GM12874 (cell line): ENCODE measurements around the gene FRAS1.

Source experiments
- TF ChIP-seq, protein P1 (sequence below): IDR thresholded peaks from 2 replicates; pipeline ENCODE4 v1.5.1; 2011; ENCODE audit warnings: low read depth, mild to moderate bottlenecking, control low read depth, low read length, moderate library complexity; ENCODE audit not compliant: insufficient read depth

The FRAS1 gene

DNA sequence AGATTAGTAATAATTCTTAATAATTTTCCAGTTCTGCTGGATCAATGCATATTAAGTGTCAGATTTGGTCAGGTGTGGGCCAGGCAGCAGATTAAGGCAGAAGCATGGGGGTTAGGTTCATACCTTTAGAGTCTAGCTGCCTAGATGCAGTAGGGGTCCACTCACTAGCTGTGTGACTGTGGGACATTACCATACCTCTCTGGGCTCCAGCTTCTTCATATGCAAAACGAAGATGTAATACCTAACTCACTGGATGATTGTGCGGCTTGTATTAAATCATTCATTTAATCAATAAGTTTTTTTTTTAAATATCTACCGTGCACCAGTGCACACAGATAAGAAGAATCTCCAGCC is 495.9 kb downstream of the FRAS1 start:
- TF ChIP-seq, protein P1, sequence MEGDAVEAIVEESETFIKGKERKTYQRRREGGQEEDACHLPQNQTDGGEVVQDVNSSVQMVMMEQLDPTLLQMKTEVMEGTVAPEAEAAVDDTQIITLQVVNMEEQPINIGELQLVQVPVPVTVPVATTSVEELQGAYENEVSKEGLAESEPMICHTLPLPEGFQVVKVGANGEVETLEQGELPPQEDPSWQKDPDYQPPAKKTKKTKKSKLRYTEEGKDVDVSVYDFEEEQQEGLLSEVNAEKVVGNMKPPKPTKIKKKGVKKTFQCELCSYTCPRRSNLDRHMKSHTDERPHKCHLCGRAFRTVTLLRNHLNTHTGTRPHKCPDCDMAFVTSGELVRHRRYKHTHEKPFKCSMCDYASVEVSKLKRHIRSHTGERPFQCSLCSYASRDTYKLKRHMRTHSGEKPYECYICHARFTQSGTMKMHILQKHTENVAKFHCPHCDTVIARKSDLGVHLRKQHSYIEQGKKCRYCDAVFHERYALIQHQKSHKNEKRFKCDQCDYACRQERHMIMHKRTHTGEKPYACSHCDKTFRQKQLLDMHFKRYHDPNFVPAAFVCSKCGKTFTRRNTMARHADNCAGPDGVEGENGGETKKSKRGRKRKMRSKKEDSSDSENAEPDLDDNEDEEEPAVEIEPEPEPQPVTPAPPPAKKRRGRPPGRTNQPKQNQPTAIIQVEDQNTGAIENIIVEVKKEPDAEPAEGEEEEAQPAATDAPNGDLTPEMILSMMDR = no peak

DNA sequence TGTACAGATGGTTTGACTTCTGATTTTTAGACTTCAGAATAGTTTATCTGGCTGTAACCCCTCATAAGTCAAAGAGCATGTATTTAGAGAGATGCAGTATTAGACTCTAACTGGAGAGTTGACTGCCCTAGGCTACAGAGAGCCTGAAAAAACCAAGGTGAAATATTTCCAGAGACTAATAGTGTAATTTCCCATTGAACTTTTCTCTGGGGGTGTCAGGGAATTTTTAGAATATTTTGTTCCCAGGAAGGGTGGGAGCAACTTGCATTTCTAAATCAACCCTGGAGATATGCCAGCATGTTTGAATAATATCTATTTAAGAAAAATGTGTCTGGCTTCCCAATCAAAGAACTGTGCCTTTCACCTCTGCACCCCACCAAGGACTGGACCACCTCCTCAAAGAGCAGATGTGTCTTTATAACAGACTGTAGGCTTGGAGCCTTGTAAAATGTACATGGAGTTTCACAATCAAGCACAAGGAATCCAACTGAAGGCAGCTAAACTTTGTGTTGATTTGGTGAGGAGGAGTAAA is 496.5 kb downstream of the FRAS1 start:
- TF ChIP-seq, protein P1 = no peak

DNA sequence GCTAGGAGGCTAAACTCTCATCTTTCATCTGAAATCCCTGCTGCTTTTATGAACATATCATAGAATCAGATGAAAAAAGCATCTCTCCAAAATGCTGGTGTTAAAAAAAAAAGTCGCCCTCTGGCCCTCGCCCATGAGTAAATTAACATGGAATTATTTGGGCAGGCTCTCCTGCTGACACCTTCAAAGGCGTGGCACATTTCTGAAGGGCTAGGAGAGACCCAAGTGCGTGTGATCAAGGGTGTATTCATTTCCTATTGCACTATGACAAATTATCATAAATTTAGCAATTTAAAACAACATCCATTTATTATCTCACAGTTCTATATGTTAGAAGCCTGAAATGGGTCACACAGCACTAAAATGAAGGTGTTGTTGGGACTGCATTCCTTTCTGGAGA is 499.5 kb downstream of the FRAS1 start:
- TF ChIP-seq, protein P1 = no peak

DNA sequence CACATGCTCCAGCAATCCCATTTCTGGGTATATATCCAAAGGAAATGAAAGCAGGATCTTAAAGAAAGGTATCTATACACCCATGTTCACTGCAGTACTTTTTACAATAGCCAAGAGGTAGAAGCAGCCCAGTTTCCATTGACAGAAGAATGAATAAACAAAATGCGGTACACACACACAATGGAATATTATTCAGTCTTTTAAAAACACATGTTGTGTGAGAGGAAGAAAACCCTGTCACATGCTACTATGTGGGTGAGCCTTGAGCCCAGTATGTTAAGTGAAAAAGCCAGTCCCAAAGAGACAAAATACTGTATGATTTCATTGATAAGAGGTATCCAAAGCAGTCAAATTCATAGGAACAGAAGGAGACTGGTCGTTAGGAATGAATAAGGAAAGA is 500.7 kb downstream of the FRAS1 start:
- TF ChIP-seq, protein P1 = no peak

DNA sequence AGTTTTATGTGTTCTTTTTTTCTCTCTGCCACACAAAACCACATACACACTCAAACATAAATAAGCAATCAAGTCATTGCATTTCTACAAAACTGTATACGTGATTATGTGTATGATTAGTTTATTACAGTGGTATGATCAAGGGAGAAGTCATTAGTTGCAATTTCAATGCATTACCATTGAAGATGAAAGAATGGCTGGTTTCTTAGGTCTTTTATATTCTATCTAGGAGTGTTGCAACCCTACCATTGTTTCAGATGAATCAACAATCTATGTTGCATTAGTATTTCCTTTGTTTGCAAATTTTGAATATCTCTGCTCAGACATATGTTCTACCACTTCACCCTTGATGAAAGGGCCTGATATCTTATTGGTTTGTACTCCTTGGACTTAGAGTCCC is 501.3 kb downstream of the FRAS1 start:
- TF ChIP-seq, protein P1 = no peak

DNA sequence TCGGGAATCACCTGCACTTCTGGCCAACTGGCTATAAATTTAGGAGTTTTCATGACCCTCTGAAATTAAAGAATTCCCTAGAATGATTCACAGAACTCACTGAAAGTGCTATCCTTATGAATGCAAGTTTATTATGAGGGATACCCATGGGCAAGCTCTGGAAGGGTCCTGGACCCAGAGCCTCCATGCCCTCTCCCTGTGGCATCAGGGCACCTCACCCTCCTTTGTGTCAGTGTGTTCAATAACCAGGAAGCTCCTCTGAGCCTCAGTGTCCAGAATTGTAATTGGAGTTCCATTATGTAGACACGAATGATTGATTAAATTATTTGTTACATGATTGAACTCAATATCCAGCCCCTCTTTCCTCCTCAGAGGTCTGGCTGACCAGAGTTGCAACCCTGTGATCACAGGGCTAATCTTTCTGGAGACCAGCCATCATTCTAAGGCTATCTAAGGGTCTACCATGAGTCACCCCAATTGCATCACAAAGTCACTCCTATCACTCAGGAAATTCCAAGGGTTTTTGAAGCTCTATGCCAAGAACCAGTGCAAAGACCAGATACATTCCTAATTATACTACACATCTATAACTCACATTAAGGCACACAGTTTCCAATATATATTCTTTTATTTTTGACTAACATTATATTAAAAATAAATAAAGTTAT is 503.3 kb downstream of the FRAS1 start:
- TF ChIP-seq, protein P1 = no peak

DNA sequence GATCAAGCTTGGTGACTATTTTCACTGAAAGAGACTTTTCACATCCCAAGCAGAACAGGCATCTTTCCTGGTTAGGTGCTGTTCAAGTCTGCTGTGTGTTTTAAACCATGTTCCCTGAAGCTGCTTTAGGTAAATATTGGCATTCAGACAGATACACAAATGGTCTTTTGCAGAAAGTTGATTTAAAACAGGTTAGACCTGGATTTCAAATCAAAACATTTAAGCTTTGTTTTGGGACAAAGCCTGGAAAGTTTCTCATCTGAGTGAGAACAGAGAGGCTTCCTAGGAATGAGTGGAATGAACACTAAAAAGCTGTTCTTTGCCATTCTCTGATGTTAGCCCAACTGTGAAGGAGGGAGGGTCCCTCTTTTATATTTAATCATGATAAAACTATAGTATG is 504.6 kb downstream of the FRAS1 start:
- TF ChIP-seq, protein P1 = no peak
